NAMALWA (cell line): ENCODE data around the gene HDAC4.
A peak's percentile ranks its signal among the peaks of the same experiment; 100 is the strongest.
"Not testable (repeated sequence)": the region's sequence is repeated elsewhere in the genome, so short reads cannot be mapped to it uniquely, and the experiment has no call there.

Source experiments
- DNase-seq: peaks from one replicate; pipeline ENCODE4 v3.0.0-alpha.2; 2015; ENCODE audit warnings: low spot score

The HDAC4 gene

GRCh38 chr2:239046822-239047221 is 354.0 kb downstream of the HDAC4 start:
- no peak for DNase-seq

- no peak for DNase-seq
Observed at GRCh38 chr2:239044336-239044735, 356.5 kb downstream of the HDAC4 start.

- no peak for DNase-seq
Observed at GRCh38 chr2:239043326-239043725, 357.5 kb downstream of the HDAC4 start.

GRCh38 chr2:239042551-239043320 is 358.1 kb downstream of the HDAC4 start:
- DNase-seq = no peak

GRCh38 chr2:239042046-239042445 is 358.8 kb downstream of the HDAC4 start:
- no peak for DNase-seq

- no peak for DNase-seq
Observed at GRCh38 chr2:239041062-239041461, 359.8 kb downstream of the HDAC4 start.

- no peak for DNase-seq
Observed at GRCh38 chr2:239040152-239040761, 360.6 kb downstream of the HDAC4 start.

- DNase-seq = no peak
Observed at GRCh38 chr2:239039479-239039861, 361.4 kb downstream of the HDAC4 start.

- DNase-seq = no peak
Observed at GRCh38 chr2:239038773-239039478, 361.9 kb downstream of the HDAC4 start.

- not testable (repeated sequence) for DNase-seq
Observed at GRCh38 chr2:239038284-239038683, 362.5 kb downstream of the HDAC4 start.

- DNase-seq = no peak
Observed at GRCh38 chr2:239037559-239037910, 363.3 kb downstream of the HDAC4 start.

GRCh38 chr2:239036819-239037558 is 363.8 kb downstream of the HDAC4 start:
- no peak for DNase-seq

- no peak for DNase-seq
Observed at GRCh38 chr2:239035997-239036731, 364.7 kb downstream of the HDAC4 start.

- DNase-seq = peak; percentile 43
Observed at GRCh38 chr2:239035361-239035814, 365.4 kb downstream of the HDAC4 start.

- DNase-seq = no peak
Observed at GRCh38 chr2:239034561-239035341, 366.1 kb downstream of the HDAC4 start.

GRCh38 chr2:239033801-239034560 is 366.8 kb downstream of the HDAC4 start:
- DNase-seq = no peak

GRCh38 chr2:239029958-239030357 is 370.9 kb downstream of the HDAC4 start:
- DNase-seq = no peak

GRCh38 chr2:239028253-239028619 is 372.6 kb downstream of the HDAC4 start:
- no peak for DNase-seq

- no peak for DNase-seq
Observed at GRCh38 chr2:239027391-239028252, 373.2 kb downstream of the HDAC4 start.
